KMS-11 (cell line): ENCODE data around the gene ZNF185.

Experiments
- H2AFZ ChIP-seq: fragments of 200-600 bp; sonication (generic); 2 replicates; pipeline ENCODE4 v1.6.1; 2016; ENCODE audit warnings: antibody characterized with exemption, mixed run types, low read depth
- H3K27ac ChIP-seq: fragments of 200-600 bp; sonication (generic); 2 replicates; pipeline ENCODE4 v1.6.1; 2016; ENCODE audit warnings: mild to moderate bottlenecking, mixed run types
- H3K27me3 ChIP-seq: fragments of 200-600 bp; sonication (generic); 2 replicates; pipeline ENCODE4 v1.6.1; 2017; ENCODE audit warnings: mild to moderate bottlenecking, low read depth, mixed run types, moderate library complexity; ENCODE audit not compliant: insufficient read depth
- H3K36me3 ChIP-seq: fragments of 200-600 bp; sonication (generic); 2 replicates; pipeline ENCODE4 v1.6.1; 2017; ENCODE audit warnings: mild to moderate bottlenecking, mixed run types; ENCODE audit not compliant: insufficient read depth
- H3K4me1 ChIP-seq: fragments of 200-600 bp; sonication (generic); 2 replicates; pipeline ENCODE4 v1.6.1; 2016; ENCODE audit warnings: mild to moderate bottlenecking, low read depth, mixed run types; ENCODE audit not compliant: poor library complexity, severe bottlenecking
- H3K4me2 ChIP-seq: fragments of 200-600 bp; sonication (generic); 2 replicates; pipeline ENCODE4 v1.7.0; 2016; ENCODE audit warnings: mild to moderate bottlenecking, mixed run types
- H3K4me3 ChIP-seq: fragments of 200-600 bp; sonication (generic); IDR thresholded peaks from 2 replicates; pipeline ENCODE4 v1.6.1; 2017; ENCODE audit warnings: low read depth, low read length, mixed read lengths; ENCODE audit not compliant: insufficient read depth
- H3K79me2 ChIP-seq: fragments of 200-600 bp; sonication (generic); 2 replicates; pipeline ENCODE4 v1.6.1; 2016; ENCODE audit warnings: low read depth, mixed run types; ENCODE audit not compliant: insufficient read depth
- H3K9ac ChIP-seq: fragments of 200-600 bp; sonication (generic); 2 replicates; pipeline ENCODE4 v1.6.1; 2016; ENCODE audit warnings: mild to moderate bottlenecking, mixed run types
- H4K20me1 ChIP-seq: fragments of 200-600 bp; sonication (generic); 2 replicates; pipeline ENCODE4 v1.6.1; 2016; ENCODE audit warnings: mild to moderate bottlenecking, mixed run types; ENCODE audit not compliant: insufficient read depth
- CTCF ChIP-seq: fragments of 200-600 bp; sonication (generic); conservative IDR thresholded peaks from 2 replicates; pipeline ENCODE4 v1.6.1; 2017; ENCODE audit warnings: low read depth, mild to moderate bottlenecking, antibody characterized with exemption, low read length, moderate library complexity, mixed read lengths

ZNF185 gene

GRCh38 chrX:152913910-152914309 is 16.0 kb downstream of the ZNF185 start:
- no peak overlapping the region for H3K27ac ChIP-seq
- no peak overlapping the region for H3K4me3 ChIP-seq
- no peaks in the 10 kb centered on the region for H3K27me3 ChIP-seq
- no peaks in the 10 kb centered on the region for H3K79me2 ChIP-seq
- no peaks in the 10 kb centered on the region for H3K36me3 ChIP-seq
- no peak overlapping the region for H3K4me2 ChIP-seq
- no peaks in the 10 kb centered on the region for H3K4me1 ChIP-seq
- H2AFZ ChIP-seq = no peak overlapping the region
- no peaks in the 10 kb centered on the region for H4K20me1 ChIP-seq
- no peak overlapping the region for H3K9ac ChIP-seq
- no peak for TF ChIP-seq CTCF

- no peaks in the 10 kb centered on the region for H4K20me1 ChIP-seq
- no peak overlapping the region for H2AFZ ChIP-seq
- H3K27ac ChIP-seq = no peak overlapping the region
- H3K79me2 ChIP-seq = no peaks in the 10 kb centered on the region
- no peak overlapping the region for H3K9ac ChIP-seq
- no peak overlapping the region for H3K4me2 ChIP-seq
- no peaks in the 10 kb centered on the region for H3K36me3 ChIP-seq
- H3K4me3 ChIP-seq = no peak overlapping the region
- no peaks in the 10 kb centered on the region for H3K4me1 ChIP-seq
- no peaks in the 10 kb centered on the region for H3K27me3 ChIP-seq
- peak; percentile 56 for TF ChIP-seq CTCF
These were observed 17.8 kb downstream of the ZNF185 start for GRCh38 chrX:152915541-152916241.

- no peak overlapping the region for H3K27ac ChIP-seq
- H3K36me3 ChIP-seq = no peaks in the 10 kb centered on the region
- H3K4me3 ChIP-seq = no peak overlapping the region
- H2AFZ ChIP-seq = no peak overlapping the region
- H3K4me1 ChIP-seq = no peaks in the 10 kb centered on the region
- H3K79me2 ChIP-seq = no peaks in the 10 kb centered on the region
- H3K9ac ChIP-seq = no peak overlapping the region
- H3K4me2 ChIP-seq = no peak overlapping the region
- H3K27me3 ChIP-seq = no peaks in the 10 kb centered on the region
- TF ChIP-seq CTCF = no peak
- H4K20me1 ChIP-seq = no peaks in the 10 kb centered on the region
These were observed 20.1 kb downstream of the ZNF185 start for GRCh38 chrX:152917656-152918579.

GRCh38 chrX:152918707-152919106 is 20.8 kb downstream of the ZNF185 start:
- Histone ChIP-seq H3K27ac (no peak overlapping the region), H3K27me3 (no peaks in the 10 kb centered on the region), H3K4me3 (no peak overlapping the region), H3K36me3 (no peaks in the 10 kb centered on the region), H3K4me1 (no peaks in the 10 kb centered on the region), H3K9ac (no peak overlapping the region), H4K20me1 (no peaks in the 10 kb centered on the region), H3K79me2 (no peaks in the 10 kb centered on the region), H2AFZ (no peak overlapping the region), H3K4me2 (no peak overlapping the region)
- TF ChIP-seq CTCF = no peak
